Hepatocyte (in vitro differentiated cells): ENCODE data around the gene ESRRG. TPM values are rescaled to one million over a fixed set of nuclear protein-coding genes. Genes with fewer than 3 reads are reported as not detected.

Experiments
- DNase-seq: peaks from one replicate; pipeline ENCODE4 v3.0.0-alpha.2; 2016; ENCODE audit warnings: low spot score
- H2AFZ ChIP-seq: fragments of 200-600 bp; sonication (generic); 2 replicates; pipeline ENCODE4 v1.6.0; 2016; ENCODE audit warnings: antibody characterized with exemption, mild to moderate bottlenecking
- H3K27ac ChIP-seq: fragments of 200-600 bp; sonication (generic); 2 replicates; pipeline ENCODE4 v1.5.1; 2016; ENCODE audit warnings: mild to moderate bottlenecking
- H3K27me3 ChIP-seq: fragments of 200-600 bp; sonication (generic); 2 replicates; pipeline ENCODE4 v1.6.1; 2016
- H3K36me3 ChIP-seq: fragments of 200-600 bp; sonication (generic); replicated peaks from 2 replicates; pipeline ENCODE4 v1.5.1; 2016; ENCODE audit warnings: low read depth; ENCODE audit not compliant: insufficient read depth
- H3K4me1 ChIP-seq: fragments of 200-600 bp; sonication (generic); 2 replicates; pipeline ENCODE4 v1.5.1; 2016; ENCODE audit warnings: mild to moderate bottlenecking, moderate library complexity; ENCODE audit not compliant: insufficient read depth
- H3K4me2 ChIP-seq: fragments of 200-600 bp; sonication (generic); 2 replicates; pipeline ENCODE4 v1.6.0; 2016
- H3K4me3 ChIP-seq: fragments of 200-600 bp; sonication (generic); 2 replicates; pipeline ENCODE4 v1.5.1; 2016; ENCODE audit warnings: mild to moderate bottlenecking
- H3K79me2 ChIP-seq: fragments of 200-600 bp; sonication (generic); 2 replicates; pipeline ENCODE4 v1.6.0; 2017; ENCODE audit warnings: mild to moderate bottlenecking
- H3K9me2 ChIP-seq: fragments of 200-600 bp; sonication (generic); replicated peaks from 2 replicates; pipeline ENCODE4 v1.6.0; 2017; ENCODE audit warnings: mild to moderate bottlenecking; ENCODE audit not compliant: insufficient read depth
- H3K9me3 ChIP-seq: fragments of 200-600 bp; sonication (generic); 2 replicates; pipeline ENCODE4 v1.5.1; 2016; ENCODE audit warnings: low read depth, mild to moderate bottlenecking
- H4K20me1 ChIP-seq: fragments of 200-600 bp; sonication (generic); 2 replicates; pipeline ENCODE4 v1.6.0; 2016; ENCODE audit warnings: mild to moderate bottlenecking; ENCODE audit not compliant: insufficient read depth, poor library complexity, severe bottlenecking
- EZH2 ChIP-seq: fragments of 200-600 bp; sonication (generic); IDR thresholded peaks from 2 replicates; pipeline ENCODE4 v1.6.1; 2016; ENCODE audit warnings: antibody characterized with exemption, mild to moderate bottlenecking, borderline replicate concordance
- EZH2phosphoT487 ChIP-seq: fragments of 200-600 bp; sonication (generic); IDR thresholded peaks from one replicate; pipeline ENCODE4 v1.6.1; 2018; ENCODE audit warnings: antibody characterized with exemption, mild to moderate bottlenecking, low read depth, moderate library complexity; ENCODE audit not compliant: unreplicated experiment, severe bottlenecking
- WGBS: methylation state at CpG from one replicate; pipeline ENCODE4 v1.1.6; 2016; ENCODE audit warnings: low lambda C conversion rate; ENCODE audit errors: missing lambda C conversion rate; 5-methylcytosine and 5-hydroxymethylcytosine counted together
- polyA plus RNA-seq: library from polyadenylated mRNA; unstranded; fragments of >200 nt; fragmentation: Nextera tagmentation; extraction: Ambion mirVana; gene quantifications from 2 replicates; pipeline ENCODE4 v1.2.1, GENCODE V29; 2016
- total RNA-seq: library from RNA; depleted of rRNA; stranded (reverse); fragments of >200 nt; gene quantifications from 2 replicates; pipeline ENCODE4 v1.2.3, GENCODE V29; 2014
- TF ChIP-seq, protein P1 (sequence below): fragments of 200-600 bp; sonication (generic); IDR thresholded peaks from 2 replicates; pipeline ENCODE4 v1.5.1; 2016; ENCODE audit warnings: antibody characterized with exemption, mild to moderate bottlenecking; ENCODE audit not compliant: poor library complexity

ESRRG gene
- total and polyA plus RNA-seq, 2 experiments from 2014 or later = 2.8 to 10.3 TPM

GRCh38 chr1:216554934-216555333, 168.3 kb downstream of the ESRRG start:
- H3K4me3 ChIP-seq = no peak overlapping the region
- H4K20me1 ChIP-seq = no peaks in the 10 kb centered on the region
- H3K36me3 ChIP-seq = no peaks in the 10 kb centered on the region
- H3K9me2 ChIP-seq = no peaks in the 10 kb centered on the region
- no peak overlapping the region for H2AFZ ChIP-seq
- H3K79me2 ChIP-seq = no peaks in the 10 kb centered on the region
- H3K4me1 ChIP-seq = no peaks in the 10 kb centered on the region
- no peak overlapping the region for H3K4me2 ChIP-seq
- TF ChIP-seq, protein P1, sequence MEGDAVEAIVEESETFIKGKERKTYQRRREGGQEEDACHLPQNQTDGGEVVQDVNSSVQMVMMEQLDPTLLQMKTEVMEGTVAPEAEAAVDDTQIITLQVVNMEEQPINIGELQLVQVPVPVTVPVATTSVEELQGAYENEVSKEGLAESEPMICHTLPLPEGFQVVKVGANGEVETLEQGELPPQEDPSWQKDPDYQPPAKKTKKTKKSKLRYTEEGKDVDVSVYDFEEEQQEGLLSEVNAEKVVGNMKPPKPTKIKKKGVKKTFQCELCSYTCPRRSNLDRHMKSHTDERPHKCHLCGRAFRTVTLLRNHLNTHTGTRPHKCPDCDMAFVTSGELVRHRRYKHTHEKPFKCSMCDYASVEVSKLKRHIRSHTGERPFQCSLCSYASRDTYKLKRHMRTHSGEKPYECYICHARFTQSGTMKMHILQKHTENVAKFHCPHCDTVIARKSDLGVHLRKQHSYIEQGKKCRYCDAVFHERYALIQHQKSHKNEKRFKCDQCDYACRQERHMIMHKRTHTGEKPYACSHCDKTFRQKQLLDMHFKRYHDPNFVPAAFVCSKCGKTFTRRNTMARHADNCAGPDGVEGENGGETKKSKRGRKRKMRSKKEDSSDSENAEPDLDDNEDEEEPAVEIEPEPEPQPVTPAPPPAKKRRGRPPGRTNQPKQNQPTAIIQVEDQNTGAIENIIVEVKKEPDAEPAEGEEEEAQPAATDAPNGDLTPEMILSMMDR = no peak
- TF ChIP-seq EZH2phosphoT487 = no peak
- TF ChIP-seq EZH2 = no peak
- H3K27ac ChIP-seq = no peak overlapping the region
- no peaks in the 10 kb centered on the region for H3K9me3 ChIP-seq
- H3K27me3 ChIP-seq = no peaks in the 10 kb centered on the region
- peak; percentile 7 for DNase-seq

DNA sequence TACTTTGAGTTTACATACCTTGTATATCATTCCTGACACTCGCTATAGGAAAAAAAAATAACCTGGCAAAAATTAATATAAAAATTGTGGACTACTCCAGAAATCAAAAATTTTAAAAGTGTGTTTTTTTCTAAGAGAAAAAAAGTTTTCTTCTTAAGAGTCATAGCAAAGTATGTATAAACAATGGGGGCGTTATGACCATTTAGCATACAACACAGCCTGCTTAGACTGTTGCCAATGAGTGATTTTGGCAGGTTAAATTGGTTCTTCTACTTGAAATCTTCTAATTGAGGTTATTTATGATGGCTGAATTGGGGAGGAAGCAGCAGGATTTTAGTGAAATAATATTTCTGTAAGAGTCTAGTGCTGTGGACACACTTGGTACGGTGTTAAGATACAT, 169.5 kb downstream of the ESRRG start:
- 91% methylated on average over 3 of the region's 3 CpGs for WGBS
- Histone ChIP-seq H3K4me2 (no peak overlapping the region), H3K79me2 (no peaks in the 10 kb centered on the region), H2AFZ (no peak overlapping the region), H3K4me1 (no peaks in the 10 kb centered on the region), H3K36me3 (no peaks in the 10 kb centered on the region), H4K20me1 (no peaks in the 10 kb centered on the region), H3K27me3 (no peaks in the 10 kb centered on the region), H3K9me2 (no peaks in the 10 kb centered on the region), H3K9me3 (no peaks in the 10 kb centered on the region), H3K4me3 (no peak overlapping the region), H3K27ac (no peak overlapping the region)
- no peak for DNase-seq
- TF ChIP-seq EZH2 (no peak), EZH2phosphoT487 (no peak)
- TF ChIP-seq, protein P1 = no peak

GRCh38 chr1:216553040-216553439, 170.2 kb downstream of the ESRRG start:
- WGBS = 63% methylated on average over 1 of the region's 1 CpG
- no peaks in the 10 kb centered on the region for H3K9me2 ChIP-seq
- H3K36me3 ChIP-seq = no peaks in the 10 kb centered on the region
- no peaks in the 10 kb centered on the region for H3K27me3 ChIP-seq
- H3K27ac ChIP-seq = no peak overlapping the region
- H3K4me3 ChIP-seq = no peak overlapping the region
- H3K79me2 ChIP-seq = no peaks in the 10 kb centered on the region
- no peak for DNase-seq
- no peaks in the 10 kb centered on the region for H3K9me3 ChIP-seq
- TF ChIP-seq EZH2phosphoT487 = no peak
- no peak for TF ChIP-seq EZH2
- TF ChIP-seq, protein P1 = no peak
- H4K20me1 ChIP-seq = no peaks in the 10 kb centered on the region
- H3K4me2 ChIP-seq = no peak overlapping the region
- H2AFZ ChIP-seq = no peak overlapping the region
- H3K4me1 ChIP-seq = no peaks in the 10 kb centered on the region

DNA sequence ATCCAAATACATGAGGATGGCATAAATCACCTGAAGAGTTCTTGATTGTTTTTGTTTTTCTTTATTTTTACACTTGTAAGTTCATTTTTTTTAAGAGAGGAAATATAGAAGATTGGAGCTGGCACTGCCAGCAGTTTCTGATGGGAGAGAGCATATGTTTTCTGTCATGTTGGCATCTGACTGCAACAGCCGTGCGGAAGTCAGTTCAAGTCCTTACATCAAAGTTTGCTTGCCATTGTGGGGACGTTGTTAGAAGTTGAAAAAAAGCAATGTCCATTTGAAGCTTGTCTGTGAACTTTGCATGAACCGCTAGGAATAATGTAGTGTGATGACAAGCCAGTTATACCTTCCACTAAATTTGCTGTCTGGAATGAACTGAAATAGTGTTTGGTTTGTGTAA, 173.4 kb downstream of the ESRRG start:
- Histone ChIP-seq H3K9me3 (no peaks in the 10 kb centered on the region), H3K4me1 (no peaks in the 10 kb centered on the region), H3K4me3 (no peak overlapping the region), H2AFZ (no peak overlapping the region), H4K20me1 (no peaks in the 10 kb centered on the region), H3K36me3 (no peaks in the 10 kb centered on the region), H3K27ac (no peak overlapping the region), H3K27me3 (no peaks in the 10 kb centered on the region), H3K4me2 (no peak overlapping the region), H3K79me2 (no peaks in the 10 kb centered on the region), H3K9me2 (no peaks in the 10 kb centered on the region)
- WGBS = 71% methylated on average over 4 of the region's 4 CpGs
- no peak for TF ChIP-seq EZH2
- TF ChIP-seq, protein P1 = no peak
- no peak for TF ChIP-seq EZH2phosphoT487
- DNase-seq = no peak
